RWPE2 (cell line): ENCODE measurements around the gene RNASE4.

Experiments
- ATAC-seq: fragments of 200-7000 bp; cut with Tn5 transposase; 3 replicates; pipeline ENCODE4 v1.9.1; 2021; ENCODE audit warnings: low read depth
- DNase-seq: peaks from one replicate; pipeline ENCODE4 v3.0.0-alpha.2; 2020; ENCODE audit warnings: low spot score
- H3K27ac ChIP-seq: fragments of 450-650 bp; 2 replicates; pipeline ENCODE4 v1.5.1; 2017; ENCODE audit warnings: mild to moderate bottlenecking; ENCODE audit not compliant: poor library complexity, severe bottlenecking
- H3K27me3 ChIP-seq: fragments of 250-450 bp; sonication (Bioruptor Pico); 2 replicates; pipeline ENCODE4 v1.5.1; 2021; ENCODE audit warnings: mild to moderate bottlenecking, moderate library complexity; ENCODE audit not compliant: insufficient read depth, poor library complexity, severe bottlenecking
- H3K36me3 ChIP-seq: fragments of 250-450 bp; sonication (Bioruptor Pico); 2 replicates; pipeline ENCODE4 v1.5.1; 2020; ENCODE audit warnings: low read depth, mild to moderate bottlenecking, moderate library complexity
- H3K4me1 ChIP-seq: fragments of 250-450 bp; sonication (Bioruptor Pico); 2 replicates; pipeline ENCODE4 v1.5.1; 2021; ENCODE audit warnings: mild to moderate bottlenecking, moderate library complexity; ENCODE audit not compliant: insufficient read depth, poor library complexity, severe bottlenecking
- H3K4me3 ChIP-seq: fragments of 250-450 bp; sonication (Bioruptor Pico); 2 replicates; pipeline ENCODE4 v1.5.1; 2021; ENCODE audit warnings: mild to moderate bottlenecking, moderate library complexity; ENCODE audit not compliant: severe bottlenecking
- H3K9me3 ChIP-seq: fragments of 250-450 bp; sonication (Bioruptor Pico); 2 replicates; pipeline ENCODE4 v1.5.1; 2021; ENCODE audit warnings: mild to moderate bottlenecking, moderate library complexity; ENCODE audit not compliant: severe bottlenecking
- TF ChIP-seq, protein P1 (sequence below): fragments of 450-650 bp; IDR thresholded peaks from one replicate; pipeline ENCODE4 v1.5.1; 2017; ENCODE audit warnings: mild to moderate bottlenecking, moderate library complexity; ENCODE audit not compliant: poor library complexity, severe bottlenecking

RNASE4 gene

GRCh38 chr14:20657216-20658211, 26.8 kb upstream of the RNASE4 start:
- Histone ChIP-seq H3K36me3 (no peaks in the 10 kb centered on the region), H3K27ac (no peak overlapping the region), H3K4me1 (peaks cover 4% of the 10 kb centered on the region), H3K27me3 (peaks cover 22% of the 10 kb centered on the region), H3K4me3 (peak overlapping the region; percentile 3), H3K9me3 (no peaks in the 10 kb centered on the region)
- peak; percentile 78 for ATAC-seq
- DNase-seq, result peak; percentile 81
- TF ChIP-seq, protein P1, sequence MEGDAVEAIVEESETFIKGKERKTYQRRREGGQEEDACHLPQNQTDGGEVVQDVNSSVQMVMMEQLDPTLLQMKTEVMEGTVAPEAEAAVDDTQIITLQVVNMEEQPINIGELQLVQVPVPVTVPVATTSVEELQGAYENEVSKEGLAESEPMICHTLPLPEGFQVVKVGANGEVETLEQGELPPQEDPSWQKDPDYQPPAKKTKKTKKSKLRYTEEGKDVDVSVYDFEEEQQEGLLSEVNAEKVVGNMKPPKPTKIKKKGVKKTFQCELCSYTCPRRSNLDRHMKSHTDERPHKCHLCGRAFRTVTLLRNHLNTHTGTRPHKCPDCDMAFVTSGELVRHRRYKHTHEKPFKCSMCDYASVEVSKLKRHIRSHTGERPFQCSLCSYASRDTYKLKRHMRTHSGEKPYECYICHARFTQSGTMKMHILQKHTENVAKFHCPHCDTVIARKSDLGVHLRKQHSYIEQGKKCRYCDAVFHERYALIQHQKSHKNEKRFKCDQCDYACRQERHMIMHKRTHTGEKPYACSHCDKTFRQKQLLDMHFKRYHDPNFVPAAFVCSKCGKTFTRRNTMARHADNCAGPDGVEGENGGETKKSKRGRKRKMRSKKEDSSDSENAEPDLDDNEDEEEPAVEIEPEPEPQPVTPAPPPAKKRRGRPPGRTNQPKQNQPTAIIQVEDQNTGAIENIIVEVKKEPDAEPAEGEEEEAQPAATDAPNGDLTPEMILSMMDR, result peak; percentile 57

DNA sequence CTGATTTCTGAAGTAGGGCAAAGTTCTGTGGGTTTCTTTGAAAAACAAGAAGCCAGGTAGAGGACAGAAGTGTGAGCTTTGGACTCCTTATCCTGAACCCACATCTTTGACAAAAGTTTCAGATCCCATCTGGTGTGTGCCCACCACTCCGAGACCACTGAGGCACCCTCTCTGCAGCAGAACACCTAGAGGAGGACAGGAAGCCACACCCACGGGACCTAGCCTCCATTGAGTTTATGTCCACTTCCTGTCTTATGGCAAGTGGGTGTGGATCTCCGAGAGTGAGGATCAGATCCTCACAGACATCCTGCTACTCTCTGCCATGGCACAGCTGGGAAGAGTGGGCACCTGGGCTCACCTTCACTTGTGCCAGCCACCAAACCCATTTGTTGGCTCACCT, 26.1 kb upstream of the RNASE4 start:
- Histone ChIP-seq H3K36me3 (no peaks in the 10 kb centered on the region), H3K9me3 (no peaks in the 10 kb centered on the region), H3K27me3 (peaks cover 22% of the 10 kb centered on the region), H3K4me1 (peaks cover 4% of the 10 kb centered on the region), H3K4me3 (no peak overlapping the region), H3K27ac (no peak overlapping the region)
- DNase-seq (no peak), ATAC-seq (no peak)
- TF ChIP-seq, protein P1, result no peak

- Histone ChIP-seq H3K36me3 (no peaks in the 10 kb centered on the region), H3K4me1 (no peaks in the 10 kb centered on the region), H3K4me3 (no peak overlapping the region), H3K27ac (no peak overlapping the region), H3K9me3 (no peaks in the 10 kb centered on the region), H3K27me3 (peaks cover 15% of the 10 kb centered on the region)
- no peak for DNase-seq
- no peak for ATAC-seq
- TF ChIP-seq, protein P1, result no peak
Observed at GRCh38 chr14:20659336-20659735, 25.0 kb upstream of the RNASE4 start.

DNA sequence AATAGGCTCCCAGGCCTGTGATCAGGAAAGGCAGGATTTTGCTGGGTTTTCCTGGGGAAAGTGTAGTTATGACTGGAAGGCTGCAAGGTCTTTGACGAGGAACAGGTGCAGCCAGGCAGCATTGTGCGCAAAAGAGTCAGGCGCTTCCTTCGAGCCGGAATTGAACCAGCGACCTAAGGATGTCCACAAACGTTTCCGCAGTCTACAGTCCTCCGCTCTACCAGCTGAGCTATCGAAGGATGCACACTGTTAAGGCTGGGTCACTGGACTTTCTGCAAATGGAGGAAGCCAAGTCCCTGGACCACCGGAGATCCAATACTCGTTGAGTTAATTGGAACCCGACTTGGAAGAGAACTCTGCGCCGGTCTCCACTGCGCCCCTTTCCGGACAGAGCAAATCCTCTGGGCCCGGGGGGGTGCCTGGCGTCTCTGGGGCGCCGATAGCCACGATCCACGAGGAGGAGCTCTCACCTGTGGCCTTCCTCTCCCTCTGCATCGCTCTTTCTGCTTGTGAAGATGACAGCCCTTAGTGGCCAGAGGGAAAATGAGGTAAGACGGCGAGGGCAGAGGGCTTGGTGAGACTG, 24.5 kb upstream of the RNASE4 start:
- Histone ChIP-seq H3K4me1 (no peaks in the 10 kb centered on the region), H3K27me3 (peaks cover 10% of the 10 kb centered on the region), H3K27ac (no peak overlapping the region), H3K36me3 (no peaks in the 10 kb centered on the region), H3K4me3 (no peak overlapping the region), H3K9me3 (no peaks in the 10 kb centered on the region)
- TF ChIP-seq, protein P1, result no peak
- ATAC-seq (no peak), DNase-seq (no peak)

DNA sequence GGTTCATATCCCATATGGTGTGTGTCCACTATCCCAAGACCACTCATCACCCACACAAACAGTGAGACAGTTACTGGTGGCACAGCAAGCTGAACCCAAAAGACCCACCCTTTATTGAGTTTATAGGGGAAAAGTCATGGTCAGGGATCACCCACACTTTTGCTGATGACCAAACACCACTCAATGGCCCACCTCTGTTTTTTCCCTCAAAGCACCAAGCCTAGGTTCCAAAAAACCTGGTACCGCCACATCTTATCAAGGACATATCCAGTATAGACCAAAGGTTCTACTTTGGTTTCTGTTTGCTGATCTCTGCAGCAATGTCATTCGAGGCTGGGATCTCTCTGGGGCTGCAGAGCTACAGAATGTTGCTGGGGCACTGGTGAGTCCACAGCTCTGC, 23.2 kb upstream of the RNASE4 start:
- Histone ChIP-seq H3K4me3 (no peak overlapping the region), H3K9me3 (no peaks in the 10 kb centered on the region), H3K36me3 (no peaks in the 10 kb centered on the region), H3K4me1 (no peaks in the 10 kb centered on the region), H3K27ac (no peak overlapping the region), H3K27me3 (no peaks in the 10 kb centered on the region)
- no peak for ATAC-seq
- TF ChIP-seq, protein P1, result no peak
- no peak for DNase-seq
